NCI-H1436 (cell line): ENCODE results near the gene CCDC69.
"Not testable (repeated sequence)": the region's sequence is repeated elsewhere in the genome, so short reads cannot be mapped to it uniquely, and the experiment has no call there.

Source experiments
- DNase-seq: peaks from one replicate; lab custom pipeline; 2025; lab: John Stamatoyannopoulos, UW

Gene CCDC69

DNA sequence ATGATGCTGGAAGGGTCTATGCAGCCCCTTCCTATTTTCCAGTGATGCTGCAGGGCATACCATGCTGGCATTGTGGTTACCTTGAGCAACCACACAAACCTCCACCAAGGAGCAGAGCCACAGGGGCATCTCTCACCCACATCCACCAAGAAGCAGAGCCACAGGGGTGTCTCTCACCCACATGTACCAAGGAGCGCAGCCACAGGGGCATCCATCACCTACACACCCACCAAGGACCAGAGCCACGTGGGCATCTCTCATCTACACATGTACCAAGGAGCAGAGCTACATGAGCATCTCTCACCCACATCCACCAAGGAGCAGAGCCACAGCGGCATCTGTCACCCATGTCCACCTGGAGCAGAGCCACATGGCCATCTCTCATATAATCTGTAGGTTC lies 20.3 kb upstream of the CCDC69 start:
- no peak for DNase-seq

DNA sequence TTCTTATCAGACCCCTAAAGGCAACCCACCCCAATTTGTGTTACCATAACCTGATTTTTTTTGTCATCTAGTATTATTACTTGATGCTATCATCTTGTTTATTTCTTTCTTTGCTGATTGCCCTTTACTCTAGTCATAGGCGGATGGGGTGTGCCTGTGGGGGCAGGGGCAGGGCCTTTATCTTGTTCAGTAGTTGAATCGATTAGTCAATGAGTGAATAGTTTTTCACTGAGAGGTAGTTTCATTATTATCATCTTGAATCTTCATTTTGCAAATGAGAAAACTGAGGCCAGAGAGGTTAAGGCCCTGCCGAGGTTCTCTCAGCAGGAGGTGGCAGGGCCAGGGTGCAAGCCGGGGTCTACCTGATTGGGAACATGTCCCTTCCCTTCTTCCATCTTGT lies 19.7 kb upstream of the CCDC69 start:
- DNase-seq, result no peak

DNA sequence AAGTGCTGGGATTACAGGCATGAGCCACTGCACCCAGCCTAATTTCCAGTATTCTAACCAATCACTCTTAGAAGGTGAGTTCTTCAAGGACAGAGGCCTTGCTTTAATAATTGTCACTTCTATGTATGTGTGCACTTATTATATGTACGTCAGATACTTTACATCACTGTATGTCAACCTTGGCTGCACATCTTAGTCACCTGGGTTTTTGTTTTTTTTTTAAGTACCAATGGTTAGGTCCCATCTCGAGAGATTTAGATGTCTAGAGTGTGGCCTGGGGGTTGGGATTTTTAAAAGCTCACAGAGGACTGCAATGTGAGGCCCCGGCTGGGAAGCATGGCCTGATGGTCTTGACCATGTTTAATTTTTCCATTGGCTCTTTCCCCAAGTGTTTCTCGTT lies 19.2 kb upstream of the CCDC69 start:
- no peak for DNase-seq

DNA sequence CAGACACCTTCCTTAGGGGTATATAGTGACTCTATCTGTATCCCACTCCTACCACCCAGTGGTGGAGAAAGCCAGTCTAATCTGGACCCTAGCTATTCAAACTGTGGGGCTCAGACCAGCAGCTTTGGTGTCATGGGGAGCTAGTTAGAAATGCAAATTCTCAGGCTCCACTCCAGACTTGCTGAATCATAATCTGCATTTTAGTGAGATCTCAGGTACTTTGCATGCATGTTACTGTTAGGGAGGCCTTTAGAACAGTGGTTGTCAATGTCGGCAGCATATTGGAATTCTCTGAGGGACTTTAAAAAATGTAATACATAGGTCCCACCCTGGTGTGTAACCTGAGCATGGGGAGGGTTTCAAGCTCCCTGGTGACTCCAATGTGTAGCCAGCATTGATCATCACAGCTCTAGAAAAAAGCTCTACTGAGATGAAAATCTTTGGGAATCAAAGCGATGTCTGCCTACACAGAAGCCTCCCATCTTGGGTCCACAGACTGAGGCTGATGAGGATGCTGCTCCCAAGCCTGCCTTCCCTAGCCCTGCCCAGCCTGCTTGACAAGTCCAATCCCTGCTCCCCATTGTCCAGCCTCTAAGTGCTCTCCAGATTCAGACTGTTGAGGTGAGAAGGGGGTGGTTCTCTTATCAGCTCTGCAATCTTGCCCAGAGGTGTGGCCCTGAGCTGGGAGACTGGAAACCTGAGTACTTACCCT lies 17.2 kb upstream of the CCDC69 start:
- no peak for DNase-seq

DNA sequence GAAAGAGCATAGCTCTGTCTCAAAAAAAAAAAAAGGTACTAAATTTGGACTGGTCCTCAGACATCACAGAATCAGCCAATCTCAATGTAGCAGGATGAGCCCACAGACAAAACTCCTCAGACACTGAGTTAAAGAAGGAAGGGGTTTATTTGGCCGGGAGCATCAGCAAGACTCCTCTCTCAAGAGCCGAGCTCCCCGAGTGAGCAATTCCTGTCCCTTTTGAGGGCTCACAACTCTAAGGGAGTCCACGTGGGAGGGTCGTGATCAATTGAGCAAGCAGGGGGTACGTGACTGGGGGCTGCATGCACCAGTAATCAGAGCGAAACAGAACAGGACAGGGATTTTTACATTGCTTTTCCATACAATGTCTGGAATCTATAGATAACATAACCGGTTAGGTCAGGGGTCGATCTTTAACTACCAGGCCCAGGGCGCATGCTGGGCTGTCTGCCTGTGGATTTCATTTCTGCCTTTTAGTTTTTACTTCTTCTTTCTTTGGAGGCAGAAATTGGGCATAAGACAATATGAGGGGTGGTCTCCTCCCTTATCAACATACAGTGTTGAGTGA lies 16.5 kb upstream of the CCDC69 start:
- DNase-seq, result not testable (repeated sequence)

DNA sequence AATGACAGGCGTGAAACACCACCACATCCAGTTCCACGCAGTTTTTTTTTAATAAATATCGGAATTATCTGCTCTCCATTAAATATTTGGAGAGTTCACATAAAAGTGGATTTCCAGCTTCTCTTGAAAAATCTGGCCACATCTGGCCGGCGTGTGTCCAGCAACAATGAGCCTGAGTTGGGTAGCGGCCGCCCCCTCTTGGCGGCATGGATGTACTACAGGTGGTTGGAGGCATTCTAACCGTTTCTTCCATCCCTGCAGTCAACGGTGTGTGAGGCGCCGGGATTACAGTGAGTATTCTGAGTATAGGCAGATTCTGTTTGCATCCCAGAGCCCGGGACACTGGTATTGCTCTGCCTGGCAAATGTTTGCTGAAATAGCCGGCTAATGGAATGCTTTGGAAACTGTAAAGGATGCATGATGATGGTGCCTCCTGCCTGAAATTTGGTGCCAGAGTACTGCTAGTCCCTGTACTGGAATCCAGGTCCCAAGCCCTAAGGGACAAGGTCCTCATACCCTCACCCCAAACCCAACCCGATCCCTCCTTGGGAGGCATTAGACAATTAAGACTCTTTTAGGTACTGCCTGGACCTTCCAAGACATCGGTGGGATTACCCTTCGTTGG lies 15.5 kb upstream of the CCDC69 start:
- DNase-seq, result no peak

DNA sequence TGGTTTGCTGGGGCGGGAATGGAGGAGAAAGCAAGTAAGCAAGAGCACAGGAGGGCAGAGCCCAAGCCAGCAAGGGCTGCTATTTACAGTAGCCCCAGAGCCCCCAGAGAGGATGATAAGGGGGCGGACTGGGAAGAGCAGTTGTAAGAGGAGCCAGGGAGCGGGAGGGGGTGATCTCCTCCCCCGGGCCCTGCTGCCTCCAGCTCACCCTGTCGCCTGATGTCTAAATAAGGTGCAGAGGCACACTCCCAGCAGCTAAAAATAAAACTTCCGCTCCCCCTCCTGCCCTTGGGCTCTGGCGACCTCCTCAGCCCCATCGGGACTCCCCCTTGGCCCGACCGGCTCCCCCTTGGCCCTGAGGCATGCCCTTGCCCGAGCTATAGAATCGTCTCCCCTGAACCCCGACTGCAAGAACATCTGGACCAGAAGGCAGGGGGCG lies 14.4 kb upstream of the CCDC69 start:
- DNase-seq, result no peak

DNA sequence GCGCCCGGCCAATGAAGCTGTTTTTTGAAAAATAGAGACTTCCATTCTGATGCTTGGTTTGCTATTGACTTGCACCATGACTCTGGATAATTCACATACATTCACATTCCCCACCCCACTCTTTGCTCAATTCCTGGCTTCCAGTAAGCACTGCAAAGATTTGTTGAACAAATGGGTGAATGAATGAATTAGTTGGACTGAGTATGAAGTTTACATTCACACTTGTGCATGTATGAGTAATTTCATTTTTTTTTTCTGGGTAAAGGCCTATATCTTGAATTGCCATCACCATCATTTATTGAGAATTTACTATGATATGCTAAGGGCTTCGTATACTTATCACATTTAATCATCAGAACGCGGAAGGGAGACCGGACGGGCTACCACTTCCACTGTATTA lies 13.8 kb upstream of the CCDC69 start:
- DNase-seq, result no peak

DNA sequence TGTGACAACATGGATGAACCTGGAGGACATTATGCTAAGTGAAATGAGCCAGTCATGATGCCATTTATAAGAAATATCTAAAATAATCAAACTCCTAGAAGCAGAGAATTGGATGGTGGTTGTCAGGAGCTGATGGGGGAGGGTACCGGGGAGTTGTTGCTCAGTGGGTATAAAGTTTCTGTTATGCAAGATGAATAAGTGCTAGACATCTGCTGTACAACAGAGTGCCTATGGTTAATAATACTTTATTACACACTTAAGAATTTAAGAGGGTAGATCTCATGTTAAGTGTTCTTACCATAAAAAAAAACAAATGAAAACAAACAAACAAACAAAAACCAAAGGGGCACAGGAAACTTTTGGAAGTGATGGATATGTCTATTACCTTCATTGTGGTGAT lies 13.0 kb upstream of the CCDC69 start:
- DNase-seq, result no peak

DNA sequence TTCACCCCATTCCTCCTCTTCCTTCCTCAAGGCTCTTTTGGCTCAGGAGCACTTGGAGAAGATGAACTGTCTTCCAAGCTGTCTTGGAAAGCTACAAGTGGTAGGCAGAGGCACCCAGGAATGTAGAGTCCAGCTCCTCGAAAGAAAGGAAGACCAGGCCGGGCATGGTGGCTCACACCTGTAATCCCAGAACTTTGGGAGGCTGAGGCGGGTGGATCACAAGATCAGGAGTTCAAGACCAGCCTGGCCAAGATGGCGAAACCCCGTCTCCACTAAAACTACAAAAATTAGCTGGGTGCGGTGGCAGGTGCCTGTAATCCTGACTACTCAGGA lies 11.3 kb upstream of the CCDC69 start:
- DNase-seq, result not testable (repeated sequence)

DNA sequence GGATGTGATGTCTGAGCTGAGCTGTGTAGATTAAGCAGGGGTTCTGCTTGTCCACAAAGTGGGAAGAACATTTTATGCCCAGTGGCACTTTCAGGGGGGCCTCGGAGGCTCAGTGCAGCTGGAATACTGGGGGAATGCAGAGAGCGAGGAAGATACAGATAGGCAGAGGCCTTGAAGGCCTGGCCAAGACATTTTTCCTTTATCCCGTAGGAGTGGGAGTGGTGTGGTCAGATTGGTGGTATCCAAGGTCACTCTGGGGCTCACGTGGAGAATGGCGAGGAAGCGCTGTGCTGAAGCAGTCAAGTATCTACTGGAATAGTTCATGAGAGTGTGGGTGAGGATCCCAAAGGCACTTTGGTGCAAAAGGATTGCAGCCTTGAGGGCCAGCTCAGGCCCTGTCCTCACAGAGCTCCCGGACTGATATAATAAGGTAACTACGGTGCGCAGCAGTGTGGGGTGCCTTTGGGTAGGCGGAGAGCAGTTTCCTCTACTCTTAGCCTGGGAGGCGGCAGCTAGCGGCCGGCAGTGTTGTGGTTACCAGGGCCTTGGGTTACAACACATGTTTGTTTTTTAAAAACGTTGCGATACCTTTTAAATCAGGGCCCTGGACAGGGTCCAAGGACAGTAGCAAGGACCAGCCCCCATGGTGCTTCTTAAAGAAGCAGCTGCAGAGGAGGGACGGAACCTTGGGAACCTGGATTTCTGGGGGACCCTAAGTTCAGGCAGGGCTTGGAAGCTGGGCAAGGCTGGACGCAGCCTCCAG lies 10.8 kb upstream of the CCDC69 start:
- DNase-seq, result no peak

DNA sequence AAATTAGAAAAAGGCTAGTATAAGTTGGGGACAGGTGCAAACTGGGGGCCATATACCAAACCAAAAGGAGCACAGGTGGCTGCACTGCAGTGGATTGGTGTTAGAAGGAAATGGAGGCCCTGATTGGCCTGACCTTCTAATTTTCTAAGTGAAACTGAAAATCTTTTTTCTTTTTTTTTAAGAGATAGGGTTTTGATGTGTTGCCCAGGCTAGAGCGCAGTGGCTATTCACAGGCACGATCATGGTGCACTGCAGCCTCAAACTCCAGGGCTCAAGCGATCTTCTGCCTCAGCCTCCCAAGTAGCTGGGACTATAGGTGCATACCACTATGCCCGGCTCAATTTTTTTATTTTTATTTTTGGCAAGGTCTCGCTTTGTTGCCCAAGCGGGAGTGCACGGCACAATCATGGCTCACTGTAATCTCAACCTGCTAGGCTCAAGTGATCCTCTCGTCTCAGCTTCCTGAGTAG lies 9.8 kb upstream of the CCDC69 start:
- DNase-seq, result no peak

DNA sequence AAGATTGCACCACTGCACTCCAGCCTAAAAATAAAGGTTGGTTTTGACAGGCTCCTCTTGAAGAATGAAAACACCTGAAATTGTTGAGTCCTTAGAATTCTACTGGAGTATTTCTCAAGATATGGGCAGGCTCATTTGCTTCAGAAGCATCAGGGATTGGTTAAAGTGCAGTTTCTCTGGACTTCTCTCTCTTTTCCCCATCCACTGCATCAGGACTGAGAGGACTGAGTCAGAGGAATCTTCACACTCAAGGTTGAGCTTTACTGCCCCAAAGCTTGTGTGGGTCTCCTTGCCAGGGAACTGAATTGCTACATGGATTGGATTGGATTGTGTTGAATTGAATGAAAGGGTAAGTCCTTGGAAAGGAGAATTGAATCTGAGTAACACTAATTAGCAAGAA lies 7.5 kb upstream of the CCDC69 start:
- DNase-seq, result no peak

DNA sequence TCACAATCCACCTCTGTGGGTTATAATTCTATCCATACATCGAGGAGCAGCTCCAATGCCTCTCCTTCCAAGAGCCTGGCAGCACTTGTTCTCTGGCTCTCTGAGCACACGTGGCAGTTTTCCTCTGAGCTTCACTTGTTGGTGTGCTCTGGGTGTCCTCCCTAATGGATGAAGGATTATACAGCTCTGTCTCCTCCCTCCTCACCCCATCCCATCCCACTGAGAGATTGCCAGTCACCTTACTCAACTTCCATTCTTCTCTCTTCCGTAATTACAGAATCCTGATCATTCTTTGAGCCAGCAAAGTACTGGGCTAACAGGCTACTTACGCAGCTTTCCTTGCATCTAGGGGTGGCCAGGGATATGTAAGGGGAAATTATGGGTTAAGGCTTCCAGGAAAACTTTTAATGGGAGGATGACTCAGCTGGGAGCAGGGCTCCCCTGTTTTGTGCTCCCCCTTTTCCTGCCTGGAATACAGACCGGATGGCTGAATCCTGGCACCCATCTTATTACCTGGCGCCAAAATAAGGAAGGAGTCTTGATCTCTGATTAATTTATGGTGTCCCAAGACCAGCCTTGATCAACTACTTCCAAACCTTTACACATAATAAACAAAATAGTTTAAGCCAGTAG lies 6.3 kb upstream of the CCDC69 start:
- DNase-seq, result no peak

DNA sequence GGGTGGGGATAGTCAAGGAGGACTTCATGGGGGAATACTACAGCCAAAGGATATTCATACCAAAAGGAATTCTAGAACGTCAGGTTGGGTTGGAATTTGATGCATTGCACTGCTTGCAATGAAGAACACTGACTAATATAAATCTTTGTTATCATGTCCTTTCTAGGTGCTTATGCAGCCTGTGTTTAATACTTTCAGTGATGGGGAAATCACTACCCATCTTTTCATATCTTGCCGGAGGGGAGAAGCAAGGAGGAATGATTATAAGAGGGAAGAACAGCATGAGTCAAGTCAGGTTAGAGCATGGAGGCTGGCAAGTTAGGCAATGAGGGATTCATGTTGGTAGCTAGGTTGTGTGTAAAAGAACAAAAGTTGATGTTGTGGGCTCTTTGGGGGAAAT lies 5.1 kb upstream of the CCDC69 start:
- DNase-seq, result no peak

DNA sequence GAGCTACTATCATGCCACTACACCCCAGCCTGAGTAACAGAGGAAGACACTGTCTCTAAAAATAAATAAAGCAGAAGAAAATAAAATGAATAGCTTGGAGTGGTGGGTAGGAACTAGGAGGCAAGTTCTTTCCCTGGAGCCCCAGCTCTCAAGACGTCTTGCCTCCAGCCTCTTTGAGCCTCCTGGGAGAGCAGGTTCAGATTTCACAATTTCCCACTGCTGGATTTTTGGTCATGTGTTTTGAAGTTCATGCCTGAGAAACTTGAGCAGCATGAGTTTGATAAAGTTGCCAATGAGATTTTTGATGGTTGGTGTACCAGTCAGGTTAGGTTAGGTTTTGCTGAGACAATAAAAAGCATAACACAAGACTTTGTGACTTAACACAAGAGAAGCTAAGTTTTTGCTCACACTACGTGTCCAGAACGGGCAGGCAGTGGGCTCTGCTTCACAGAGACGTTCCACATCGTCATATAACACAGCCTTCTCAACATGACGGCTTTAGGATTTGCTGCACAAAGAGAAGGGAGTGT lies 4.1 kb upstream of the CCDC69 start:
- no peak for DNase-seq

DNA sequence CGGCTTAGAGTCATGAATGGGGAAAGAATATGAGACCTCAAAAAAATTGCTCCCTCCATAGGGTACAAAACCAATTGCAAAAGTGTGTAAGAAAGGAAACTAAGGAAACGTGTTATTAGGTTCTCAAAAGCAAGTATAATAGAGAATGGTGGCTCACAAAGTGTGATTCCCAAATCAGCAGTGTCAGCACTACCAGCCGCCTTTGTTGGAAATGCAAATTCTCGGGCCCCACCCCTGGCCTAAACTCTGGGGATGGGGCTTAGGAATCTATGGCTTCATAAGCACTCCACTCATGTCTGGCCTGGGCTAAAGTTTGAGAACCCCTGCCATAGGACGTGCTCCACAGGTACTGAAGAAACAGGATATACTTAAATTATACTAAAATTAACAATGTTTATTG lies 1.6 kb upstream of the CCDC69 start:
- DNase-seq, result no peak

DNA sequence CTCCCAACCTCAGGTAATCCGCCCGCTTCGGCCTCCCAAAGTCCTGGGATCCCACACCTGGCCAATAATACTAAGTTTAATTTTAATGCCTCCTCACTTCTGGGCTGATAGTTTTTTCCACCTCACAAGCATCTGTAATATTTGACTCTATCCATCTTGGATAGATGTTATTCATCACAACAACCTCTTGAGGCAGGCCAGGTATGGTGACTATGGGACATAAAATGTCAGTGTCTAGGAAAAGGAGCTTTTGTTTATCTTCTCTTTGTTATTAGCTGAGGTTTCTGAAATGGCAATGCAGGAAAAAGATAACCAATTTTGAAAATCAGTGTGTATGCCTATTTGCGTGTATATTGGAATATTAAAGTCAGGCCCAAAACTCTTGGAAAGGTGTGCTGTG lies 1.2 kb upstream of the CCDC69 start:
- no peak for DNase-seq

DNA sequence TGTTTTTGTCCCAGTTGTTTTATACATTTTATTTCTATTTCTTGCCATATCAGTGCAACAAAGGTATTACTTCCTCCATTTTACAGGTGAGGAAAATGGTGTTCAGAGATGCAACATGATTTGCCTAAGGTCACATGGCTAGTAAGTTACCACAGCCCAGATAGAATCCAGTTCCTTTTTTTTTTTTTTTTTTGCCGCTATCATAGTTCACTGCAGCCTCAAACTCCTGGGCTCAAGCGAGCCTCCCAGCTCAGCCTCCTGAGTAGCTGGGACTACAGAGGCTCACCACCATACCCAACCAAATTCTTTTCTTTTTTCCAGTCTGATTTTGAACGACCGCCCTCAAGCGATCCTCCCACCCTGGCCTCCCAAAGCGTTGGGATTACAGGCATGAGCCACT lies 480 bp upstream of the CCDC69 start:
- no peak for DNase-seq

DNA sequence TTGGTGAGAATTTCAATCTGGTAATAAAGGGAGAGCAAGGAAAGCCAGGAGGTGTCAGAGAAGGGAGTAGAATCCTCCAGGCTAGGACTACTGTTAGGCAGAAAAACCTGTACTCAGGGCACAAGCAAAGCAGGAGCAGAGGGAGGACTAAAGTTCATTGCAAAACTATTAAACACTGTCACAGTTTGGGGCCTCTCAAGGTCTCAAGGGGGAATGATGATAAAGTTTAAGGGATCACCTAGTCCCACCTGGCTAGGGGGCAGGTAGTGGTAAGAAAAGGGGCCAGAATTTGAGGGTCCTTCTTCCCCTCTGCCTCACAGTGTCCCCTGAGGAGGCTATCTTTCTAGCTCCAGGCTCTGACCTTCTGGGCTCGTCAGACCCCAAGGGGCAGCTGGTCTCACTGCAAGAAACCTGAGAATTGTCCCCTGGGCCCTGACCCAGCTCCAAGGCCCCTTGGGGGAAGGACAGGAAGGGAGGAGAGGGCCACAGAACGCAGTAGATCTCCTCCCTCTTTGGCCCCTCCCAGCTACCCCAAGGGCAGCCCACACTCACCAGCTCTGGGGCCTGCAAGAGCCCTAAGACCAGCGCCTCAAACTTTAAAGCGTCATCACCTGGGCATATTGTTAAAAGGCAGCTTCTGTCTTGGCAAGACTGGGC lies 974 bp downstream of the CCDC69 start:
- no peak for DNase-seq

DNA sequence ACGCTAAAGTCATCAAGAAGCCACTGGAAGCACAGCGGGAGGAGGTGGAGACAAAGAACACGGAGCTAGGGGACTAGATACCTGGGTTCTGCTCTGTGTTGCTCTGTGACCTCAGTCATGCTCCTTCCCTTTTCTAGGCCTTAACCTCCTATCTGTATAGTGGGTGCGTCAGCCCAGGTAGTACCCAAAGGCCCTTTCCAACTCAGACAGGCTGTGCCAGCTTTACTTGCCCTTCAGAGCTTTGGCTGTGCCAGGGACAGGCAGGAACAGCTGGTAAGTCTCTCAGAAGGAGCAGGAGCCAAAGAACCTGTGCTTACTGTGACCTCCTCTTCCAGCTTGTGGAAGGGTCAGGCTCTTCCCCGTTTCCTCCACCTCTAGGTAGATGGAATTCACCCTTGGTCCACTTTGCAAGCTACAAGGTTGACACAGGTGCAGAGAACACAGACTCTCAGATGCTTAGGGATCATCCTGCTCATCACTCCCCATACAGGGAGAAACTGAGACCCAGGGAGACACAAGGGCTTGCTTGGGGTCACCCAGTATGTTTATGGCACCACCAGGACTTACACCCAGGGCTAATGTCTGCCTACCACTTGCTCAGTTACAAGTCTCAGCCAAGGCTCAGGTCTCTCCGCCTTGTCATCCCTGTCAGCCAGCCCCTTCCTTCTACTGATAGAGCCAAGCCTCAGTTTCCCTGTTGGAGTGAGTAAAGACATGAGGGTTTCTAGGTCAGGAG lies 1.7 kb downstream of the CCDC69 start:
- no peak for DNase-seq
